Kidney (tissue), 14 donors: ENCODE results near the gene GATA1. TPM values are rescaled to one million over a fixed set of nuclear protein-coding genes. Genes with fewer than 3 reads are reported as not detected.

Experiments used
- DNase-seq, 5 donors: peaks; one replicate each; pipeline ENCODE4 v3.0.0-alpha.2; 2013 to 2020
- FAIRE-seq: peaks from 2 replicates; lab custom pipeline; 2012; peaks lifted over from hg19 to GRCh38; lab: Jason Lieb, UNC
- H3K27ac ChIP-seq, 2 donors: one replicate each; pipeline ENCODE4 v1.7.0; 2013; ENCODE audit warnings: low read depth in 2 of 2, low read length in 2 of 2, inconsistent platforms in 1 of 2
- H3K27me3 ChIP-seq: one replicate; pipeline ENCODE4 v1.7.1; 2013; ENCODE audit warnings: low read length, inconsistent platforms; ENCODE audit not compliant: control insufficient read depth, insufficient read depth
- H3K36me3 ChIP-seq, 3 donors: one replicate each; pipeline versions ENCODE4 v1.7.0 to v1.7.1; 2013; ENCODE audit warnings: low read length in 3 of 3, control low read depth in 1 of 3, inconsistent platforms in 1 of 3; ENCODE audit not compliant: insufficient read depth in 3 of 3, control insufficient read depth in 2 of 3
- H3K4me1 ChIP-seq, 3 donors: one replicate each; pipeline versions ENCODE4 v1.7.0 to v1.7.1; 2013; ENCODE audit warnings: low read length in 3 of 3, inconsistent platforms in 1 of 3, low read depth in 1 of 3; ENCODE audit not compliant: control insufficient read depth in 2 of 3, insufficient read depth in 2 of 3
- H3K4me3 ChIP-seq, 3 donors: one replicate each; pipeline versions ENCODE4 v1.7.0 to v1.8.1; 2013; ENCODE audit warnings: low read length in 3 of 3, control low read depth in 1 of 3, inconsistent platforms in 1 of 3
- H3K9ac ChIP-seq, 3 donors: one replicate each; pipeline versions ENCODE4 v1.7.0 to v1.7.1; 2013; ENCODE audit warnings: low read length in 3 of 3, control low read depth in 1 of 3, inconsistent platforms in 1 of 3
- H3K9me3 ChIP-seq, 3 donors: one replicate each; pipeline versions ENCODE4 v1.7.0 to v1.7.1; 2013; ENCODE audit warnings: low read length in 3 of 3, control low read depth in 1 of 3, inconsistent platforms in 1 of 3; ENCODE audit not compliant: control insufficient read depth in 2 of 3, insufficient read depth in 1 of 3
- CTCF ChIP-seq: IDR thresholded peaks from 3 replicates; pipeline ENCODE4 v1.5.1; 2012; ENCODE audit warnings: mild to moderate bottlenecking, moderate library complexity, borderline replicate concordance; ENCODE audit not compliant: insufficient read depth; ENCODE audit errors: extremely low read depth
- intact Hi-C: fragments of 100-400 bp; cut with DNase I; formaldehyde crosslinking; loops from one replicate; pipeline ENCODE4 v1.11.1; 2022
- polyA plus RNA-seq: library from polyadenylated mRNA; stranded (reverse); fragments of 350-450 nt; fragmentation: Illumina TruSeq; extraction: RNeasy Lipid Tissue Mini Kit (QIAGEN cat#74804); gene quantifications from one replicate; pipeline ENCODE4 v1.2.3, GENCODE V29; 2014; ENCODE audit warnings: low read depth, low replicate concordance; ENCODE audit not compliant: insufficient read depth
- total RNA-seq: library from RNA; stranded (reverse); fragmentation: NEBNext Ultra II Directional; extraction: Animal tissue kit (Norgen Biotek cat#: 25700); gene quantifications from one replicate; pipeline ENCODE4 v1.2.1, GENCODE V29; 2021
- donor health status: control.
- donor health status: control.
- donor health status: control.
- donor health status: control.
- donor health status: control.
- donor health status: DM: yes; HTN: yes; CAD: no.
- donor health status: Normal renal cell carcinoma (clear cell type).

GATA1 gene
- total and polyA plus RNA-seq, 2 donors from 2014 or later: 0.60 TPM; not detected in 1

DNA sequence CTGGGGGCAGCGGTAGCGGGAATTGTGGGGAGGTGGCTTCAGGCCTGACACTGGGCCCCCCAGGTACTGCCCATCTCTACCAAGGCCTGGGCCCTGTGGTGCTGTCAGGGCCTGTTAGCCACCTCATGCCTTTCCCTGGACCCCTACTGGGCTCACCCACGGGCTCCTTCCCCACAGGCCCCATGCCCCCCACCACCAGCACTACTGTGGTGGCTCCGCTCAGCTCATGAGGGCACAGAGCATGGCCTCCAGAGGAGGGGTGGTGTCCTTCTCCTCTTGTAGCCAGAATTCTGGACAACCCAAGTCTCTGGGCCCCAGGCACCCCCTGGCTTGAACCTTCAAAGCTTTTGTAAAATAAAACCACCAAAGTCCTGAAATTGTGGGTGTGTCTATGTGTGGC is 7.5 kb downstream of the GATA1 start:
- Histone ChIP-seq H3K9ac (no peak overlapping the region), H3K36me3 (no peaks in the 10 kb centered on the region), H3K27ac (no peak overlapping the region), H3K9me3 (no peaks in the 10 kb centered on the region), H3K4me3 (no peak overlapping the region), H3K4me1 (no peaks in the 10 kb centered on the region), H3K27me3 (no peaks in the 10 kb centered on the region)
- TF ChIP-seq CTCF: no peak
- FAIRE-seq: no peak
- intact Hi-C loops: no loop called here
- DNase-seq: no peak

DNA sequence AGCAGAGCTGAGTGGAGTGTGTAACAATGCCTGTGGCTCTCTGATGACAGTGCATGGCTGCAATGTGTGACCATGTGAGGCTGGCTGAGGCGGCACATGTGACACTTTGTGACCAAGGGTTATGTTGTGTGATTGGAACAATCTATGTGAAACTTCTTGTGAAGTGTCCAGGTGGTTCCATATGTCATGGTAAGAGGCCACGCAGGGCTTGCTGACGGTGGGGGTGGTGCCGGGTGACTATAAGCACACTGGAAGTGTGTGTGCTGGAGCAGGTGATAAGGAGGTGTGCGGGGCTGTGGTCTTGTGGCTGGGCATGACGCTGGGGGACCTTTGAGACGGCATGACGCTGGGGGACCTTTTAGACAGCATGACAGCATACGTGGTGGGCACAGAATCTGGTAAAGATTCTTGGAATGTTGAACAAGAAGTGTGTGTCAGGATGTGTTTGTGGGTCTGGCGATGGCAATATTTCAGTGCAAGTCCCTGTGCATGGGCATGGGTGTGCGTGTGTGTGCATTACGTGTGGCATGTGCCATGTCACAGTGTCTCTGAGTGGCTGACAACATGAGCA is 8.0 kb downstream of the GATA1 start:
- Histone ChIP-seq H3K27me3 (no peaks in the 10 kb centered on the region), H3K4me1 (no peaks in the 10 kb centered on the region), H3K9me3 (no peaks in the 10 kb centered on the region), H3K27ac (no peak overlapping the region), H3K4me3 (no peak overlapping the region), H3K9ac (no peak overlapping the region), H3K36me3 (no peaks in the 10 kb centered on the region)
- intact Hi-C loops: no loop called here
- peak in 1 of 5 donors; percentile 33 for DNase-seq
- FAIRE-seq: no peak
- no peak for TF ChIP-seq CTCF

DNA sequence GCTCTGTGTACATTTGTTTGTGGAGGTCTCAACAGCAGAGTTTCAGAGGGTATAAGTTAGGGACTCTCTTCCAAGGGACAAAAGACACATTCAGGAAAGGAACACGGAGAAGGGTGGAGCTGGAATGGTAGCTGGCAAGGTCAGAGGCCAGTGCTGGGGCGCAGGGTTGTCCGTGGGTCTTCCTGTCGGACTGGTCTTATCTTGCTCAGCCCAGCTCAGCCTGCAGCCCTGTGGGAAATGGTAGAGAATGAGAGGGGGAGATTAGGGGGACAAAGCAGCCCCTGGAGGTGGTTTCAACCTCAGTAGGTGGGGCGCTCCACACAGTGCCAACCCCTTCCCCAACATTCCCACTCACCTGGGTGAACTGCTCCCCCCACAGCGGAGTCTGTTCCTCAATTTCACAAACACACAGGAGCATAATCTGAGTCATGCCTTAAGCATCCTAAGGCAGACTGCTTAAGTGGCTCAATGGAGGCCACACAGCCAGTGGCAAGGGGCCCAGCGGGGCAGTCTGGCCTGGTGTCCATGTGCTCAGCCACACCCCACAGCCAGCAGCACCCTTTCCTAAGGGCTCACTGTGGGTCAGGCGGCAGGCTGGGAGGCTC is 8.6 kb downstream of the GATA1 start:
- Histone ChIP-seq H3K27me3 (no peaks in the 10 kb centered on the region), H3K4me1 (no peaks in the 10 kb centered on the region), H3K4me3 (no peak overlapping the region), H3K9ac (no peak overlapping the region), H3K36me3 (no peaks in the 10 kb centered on the region), H3K27ac (no peak overlapping the region), H3K9me3 (no peaks in the 10 kb centered on the region)
- no peak for TF ChIP-seq CTCF
- FAIRE-seq (no peak), DNase-seq (peak in 1 of 5 donors; percentile 77)
- intact Hi-C loops: no loop called here
